HG02840 (cell line): Measurements from ENCODE around the gene PAX8.

Experiments used
- ATAC-seq: cut with Tn5 transposase; IDR thresholded peaks from one replicate; pipeline ENCODE4 v1.9.1; 2021; ENCODE audit warnings: mild to moderate bottlenecking, moderate library complexity, moderate number of reproducible peaks; ENCODE audit not compliant: unreplicated experiment, low FRiP score

PAX8 gene

DNA sequence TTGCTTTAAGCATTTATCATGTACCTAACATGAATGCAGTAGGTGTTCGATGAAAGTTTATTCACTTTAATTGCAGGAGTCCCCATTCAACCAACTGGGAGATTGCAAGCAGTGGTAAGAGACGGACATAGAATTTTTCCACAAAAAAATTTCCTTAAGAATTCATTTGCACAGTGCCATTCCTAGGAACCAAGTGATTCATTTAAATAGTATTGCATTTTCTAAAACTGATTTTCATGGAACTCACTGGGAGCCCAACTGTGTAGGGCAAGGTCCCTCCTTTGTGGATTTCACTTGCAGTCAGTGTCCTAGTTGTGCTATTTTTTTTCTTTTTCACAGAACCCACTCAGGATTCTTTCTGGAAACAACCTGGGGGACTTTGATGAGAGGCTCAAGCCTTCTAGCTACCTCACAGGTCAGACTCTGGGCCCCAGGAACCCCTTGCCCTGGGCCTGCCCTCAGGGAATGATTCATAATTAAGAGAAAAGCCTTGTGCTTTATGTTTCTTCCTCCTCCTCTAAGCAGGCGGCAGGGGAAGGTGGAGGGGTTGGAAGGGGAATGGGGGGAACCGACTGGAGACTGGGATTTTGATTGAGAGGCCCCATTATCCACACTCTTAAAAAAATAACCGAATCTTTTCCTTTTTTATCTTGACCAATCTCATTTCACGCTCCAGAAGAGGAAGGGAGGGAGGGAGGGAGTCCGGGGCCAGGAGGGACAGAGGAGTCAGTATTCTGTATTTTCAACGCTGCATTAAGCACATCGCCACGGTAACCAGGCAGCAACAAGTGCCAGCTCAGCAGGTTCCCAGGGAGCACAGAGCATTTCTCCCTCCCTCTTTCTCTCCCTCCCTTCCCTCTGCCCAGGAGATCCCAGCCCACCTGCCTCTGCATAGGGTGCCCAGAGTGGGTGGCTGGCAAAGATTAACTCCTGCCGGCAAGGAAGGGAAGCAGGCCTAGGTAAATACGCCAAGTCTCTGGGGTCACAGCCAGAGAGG is 53.2 kb downstream of the PAX8 start:
- ATAC-seq: no peak

DNA sequence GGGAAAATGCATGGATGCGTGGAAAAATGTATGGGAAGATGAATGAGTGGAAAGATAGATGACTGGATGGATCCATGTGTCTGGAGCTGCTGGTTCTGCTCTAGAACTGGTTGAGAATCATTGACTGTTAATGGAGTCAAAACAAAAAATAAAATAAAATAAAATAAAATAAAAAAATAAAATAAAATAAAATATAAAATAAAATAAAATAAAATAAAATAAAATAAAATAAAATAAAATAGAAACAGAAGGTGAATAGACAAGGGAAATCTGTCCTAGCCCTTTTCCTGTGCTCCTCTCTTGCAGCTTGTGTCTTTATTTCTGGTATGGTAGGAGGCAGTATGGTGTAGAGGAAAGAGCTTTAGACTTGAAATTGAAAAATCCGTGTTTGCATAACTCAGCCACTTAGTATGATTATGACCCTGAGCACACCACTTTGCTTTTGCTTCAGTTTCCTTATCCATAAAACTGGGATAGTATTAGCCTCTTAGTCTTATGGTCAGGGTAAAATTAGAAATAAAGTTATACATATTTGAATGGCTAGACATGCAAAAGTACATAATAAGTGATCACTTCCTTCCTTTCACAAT is 54.0 kb downstream of the PAX8 start:
- ATAC-seq: no peak

DNA sequence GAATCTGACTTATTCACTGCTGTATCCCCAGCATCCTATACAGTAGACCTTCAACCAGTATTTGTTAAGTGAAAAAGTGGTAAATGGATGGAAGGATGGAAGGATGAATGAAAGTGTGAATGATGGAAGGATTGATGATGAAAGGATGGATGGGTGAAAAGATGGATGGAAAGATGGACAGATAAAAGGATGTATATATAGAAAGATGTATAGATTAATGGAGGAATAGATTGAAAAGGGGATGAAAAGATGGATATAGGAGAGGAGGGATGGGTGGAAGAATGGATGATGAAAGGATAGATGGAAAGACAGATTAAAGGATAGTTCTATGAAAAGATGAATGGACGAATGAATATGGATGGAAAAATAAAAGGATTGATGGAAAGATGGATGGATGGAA is 54.9 kb downstream of the PAX8 start:
- no peak for ATAC-seq

DNA sequence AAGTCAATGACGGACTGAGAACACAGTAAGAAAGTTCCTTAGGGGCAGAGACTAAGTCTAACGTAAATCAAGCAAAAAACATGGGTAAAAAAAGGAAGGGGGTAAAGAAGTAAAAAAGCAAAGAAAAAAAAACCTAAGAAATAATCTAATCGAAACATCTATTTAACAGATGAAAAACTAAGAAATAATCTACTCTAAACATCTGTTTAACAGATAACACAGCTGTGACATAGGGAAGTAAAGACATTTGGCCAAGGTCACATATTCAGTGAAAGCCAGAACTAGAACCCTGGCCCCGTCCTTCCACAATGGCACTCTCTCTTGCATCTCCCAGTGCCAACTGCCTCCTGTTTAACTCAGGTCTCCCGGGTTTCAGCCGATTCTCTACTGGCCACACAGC is 56.9 kb downstream of the PAX8 start:
- ATAC-seq: no peak

DNA sequence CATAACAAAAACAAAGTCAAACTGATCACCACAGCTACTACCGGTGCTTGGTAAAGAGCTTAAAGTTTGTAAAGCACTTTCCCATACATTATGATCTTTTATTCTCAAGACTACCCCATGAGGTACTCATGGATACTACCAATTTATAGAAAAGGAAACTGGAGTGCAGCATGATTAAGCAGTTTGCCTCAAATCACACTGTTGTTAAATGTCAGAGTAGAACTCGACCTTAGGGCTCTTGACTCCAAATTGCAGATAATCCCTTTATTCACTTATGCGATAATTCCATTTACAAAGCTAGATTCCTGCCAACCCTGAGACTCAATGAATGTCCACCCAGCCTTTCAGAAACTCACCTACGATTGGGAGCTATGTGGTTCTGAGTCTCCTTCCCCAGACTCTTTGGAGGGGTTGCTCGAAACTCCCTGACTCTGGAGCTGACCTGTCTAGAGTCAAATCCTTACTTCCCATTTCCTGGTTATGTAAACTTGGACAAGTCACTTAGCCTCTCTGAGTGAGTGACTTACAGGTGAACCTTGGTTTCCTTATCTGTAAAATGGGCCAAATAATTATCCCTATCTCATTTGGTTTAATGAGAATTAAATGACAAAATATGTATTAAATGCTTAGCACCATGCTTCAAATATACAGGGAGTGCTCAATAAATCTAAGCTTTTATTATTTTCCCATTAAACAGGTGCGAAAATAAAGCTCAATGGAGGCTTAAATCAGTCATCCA is 57.6 kb downstream of the PAX8 start:
- no peak for ATAC-seq

DNA sequence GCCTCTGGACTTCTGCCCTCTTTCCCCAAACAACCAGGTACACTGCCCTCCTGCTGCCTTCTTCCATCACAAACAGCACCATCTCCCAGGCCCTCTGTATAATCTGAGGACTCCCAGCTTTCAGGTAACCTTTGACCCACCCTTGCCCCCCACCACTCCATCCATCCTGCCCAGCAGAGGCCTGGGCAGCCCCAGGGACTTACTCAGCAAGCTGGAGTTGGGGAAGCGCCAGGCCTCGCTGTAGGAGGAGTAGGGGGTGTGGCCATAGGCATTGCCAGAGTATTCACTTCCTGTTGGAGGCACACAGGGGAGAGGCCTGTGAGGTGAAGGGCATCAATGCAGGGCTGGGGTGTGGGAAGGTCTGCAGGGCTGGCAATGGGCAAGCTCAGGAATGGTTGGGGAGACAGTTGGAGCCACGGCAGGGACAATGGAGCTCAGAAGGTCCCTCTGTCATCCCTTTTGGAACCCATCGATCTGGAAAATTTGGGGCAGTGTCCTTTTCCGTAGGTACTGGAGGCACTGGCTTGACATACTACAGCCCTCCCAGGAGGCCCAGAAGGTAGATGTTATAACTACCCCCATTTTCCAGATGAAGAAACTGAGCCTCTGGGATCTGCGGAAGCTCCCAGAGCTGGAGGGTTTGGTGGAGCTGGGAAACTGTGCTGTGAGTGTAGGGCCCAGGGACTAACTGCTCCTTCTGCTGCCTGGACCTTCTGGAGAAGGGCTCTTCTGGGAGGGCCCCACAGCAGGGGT is 58.7 kb downstream of the PAX8 start:
- ATAC-seq: no peak

DNA sequence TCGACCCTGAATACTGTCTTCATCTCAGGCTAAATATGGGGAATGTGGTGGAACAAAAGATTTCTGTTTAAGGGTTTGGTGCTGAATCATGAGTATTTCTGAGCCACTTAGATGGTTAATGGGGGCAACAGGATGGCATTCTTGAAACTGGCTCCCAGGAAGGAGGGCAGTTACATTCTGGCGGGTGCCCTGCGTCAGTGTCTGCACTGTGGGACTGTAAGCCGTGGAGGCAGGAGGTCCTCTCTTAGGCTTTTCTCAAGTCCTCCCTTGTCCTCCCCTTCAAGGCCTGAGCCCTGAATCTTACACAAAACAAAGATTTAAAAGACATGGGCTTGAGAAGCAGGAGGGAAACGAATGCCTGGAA is 59.2 kb downstream of the PAX8 start:
- ATAC-seq: no peak

DNA sequence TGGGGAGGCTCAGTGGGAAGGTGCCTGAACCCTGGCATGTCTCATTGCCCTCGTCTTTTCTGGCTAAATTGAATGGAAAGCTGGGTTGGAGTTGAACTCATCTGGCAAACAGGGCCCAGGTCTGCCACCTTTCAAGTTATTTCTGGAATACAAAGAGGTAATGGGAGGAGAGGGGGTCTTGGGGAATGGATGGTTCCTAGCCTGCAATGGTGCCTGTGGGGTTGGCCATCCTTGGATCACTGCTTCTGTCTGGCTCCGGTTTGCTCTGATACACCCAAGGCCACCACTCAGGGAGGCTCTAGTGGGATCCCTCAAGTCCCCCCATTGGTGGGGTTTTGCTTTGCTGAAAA is 59.7 kb downstream of the PAX8 start:
- no peak for ATAC-seq

DNA sequence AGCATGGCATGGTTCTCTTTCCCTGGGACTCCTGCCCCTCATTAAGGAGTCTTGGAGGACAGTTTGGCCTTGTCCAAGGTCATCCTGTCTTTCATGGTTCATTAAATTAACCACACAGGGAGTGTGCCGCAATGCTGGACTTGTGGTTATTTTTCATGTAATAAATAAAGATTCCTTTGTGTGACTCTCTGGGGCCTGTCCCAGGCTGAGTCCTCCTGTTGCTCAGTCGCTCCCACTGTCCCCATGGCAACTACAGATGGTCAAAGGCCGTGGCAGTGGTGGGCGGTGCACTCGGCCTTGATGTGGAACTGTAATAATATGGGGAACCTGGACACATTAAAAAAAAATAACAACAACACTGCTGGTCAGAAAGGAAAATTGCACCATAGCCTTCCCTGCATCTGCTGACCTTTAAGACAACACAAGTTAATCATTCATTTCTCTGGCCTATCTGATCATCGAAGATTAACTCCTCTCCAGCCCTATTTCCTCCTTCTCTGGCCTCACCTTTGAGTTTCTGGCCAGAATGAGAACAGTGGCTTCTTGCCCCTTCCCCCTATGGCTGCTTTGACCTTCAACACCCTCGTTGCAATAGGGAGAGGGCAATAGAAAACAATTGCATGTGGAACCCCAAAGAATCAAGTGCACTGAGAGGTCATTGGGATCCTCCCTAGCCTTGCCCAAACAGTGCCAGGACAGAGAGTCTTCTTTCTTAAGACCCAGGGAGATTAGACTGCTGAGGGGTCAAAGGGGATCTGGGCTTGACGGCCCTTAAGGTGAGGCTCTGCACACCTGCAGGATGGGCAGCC is 60.2 kb downstream of the PAX8 start:
- no peak for ATAC-seq

DNA sequence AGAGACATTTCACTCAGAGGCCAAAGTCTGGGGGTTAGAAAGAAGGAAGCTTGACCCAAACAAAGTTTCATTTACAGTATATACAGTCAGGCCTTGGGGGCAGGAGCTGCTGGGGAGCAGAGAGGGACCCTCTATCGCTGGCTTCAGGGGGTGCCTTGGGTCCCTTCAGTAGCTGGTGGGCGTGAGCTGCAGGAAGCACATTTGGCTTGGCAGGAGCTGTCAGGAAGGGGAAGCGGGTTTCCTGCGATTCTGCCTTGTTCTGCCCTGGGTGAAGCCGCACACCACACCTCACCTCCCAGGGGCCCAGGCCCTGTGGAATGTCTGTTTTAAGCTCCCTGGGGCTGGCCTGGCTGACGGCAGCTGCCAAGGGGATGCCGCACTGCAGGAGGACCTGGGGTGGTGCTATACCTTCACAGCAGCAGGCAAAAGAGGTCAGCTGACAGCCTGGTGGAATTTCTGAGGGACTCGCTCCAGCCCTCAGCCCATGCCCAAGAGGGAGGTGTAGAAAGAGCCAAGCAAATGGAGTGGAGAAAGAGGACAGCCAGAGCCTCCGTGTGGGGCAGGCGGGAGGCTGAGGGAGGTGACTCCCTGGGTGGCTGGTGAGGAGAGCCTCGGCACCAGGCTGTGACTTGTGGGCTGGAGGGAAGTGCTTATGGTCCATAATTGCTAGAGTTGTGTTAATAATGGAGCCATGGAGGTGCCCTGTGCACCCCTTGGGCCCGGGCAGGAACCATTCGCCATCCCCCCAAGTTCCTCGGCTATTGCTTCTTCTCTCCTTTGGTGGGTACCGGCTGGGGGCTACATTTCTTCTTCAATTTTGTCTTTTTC is 61.1 kb downstream of the PAX8 start:
- ATAC-seq: no peak

DNA sequence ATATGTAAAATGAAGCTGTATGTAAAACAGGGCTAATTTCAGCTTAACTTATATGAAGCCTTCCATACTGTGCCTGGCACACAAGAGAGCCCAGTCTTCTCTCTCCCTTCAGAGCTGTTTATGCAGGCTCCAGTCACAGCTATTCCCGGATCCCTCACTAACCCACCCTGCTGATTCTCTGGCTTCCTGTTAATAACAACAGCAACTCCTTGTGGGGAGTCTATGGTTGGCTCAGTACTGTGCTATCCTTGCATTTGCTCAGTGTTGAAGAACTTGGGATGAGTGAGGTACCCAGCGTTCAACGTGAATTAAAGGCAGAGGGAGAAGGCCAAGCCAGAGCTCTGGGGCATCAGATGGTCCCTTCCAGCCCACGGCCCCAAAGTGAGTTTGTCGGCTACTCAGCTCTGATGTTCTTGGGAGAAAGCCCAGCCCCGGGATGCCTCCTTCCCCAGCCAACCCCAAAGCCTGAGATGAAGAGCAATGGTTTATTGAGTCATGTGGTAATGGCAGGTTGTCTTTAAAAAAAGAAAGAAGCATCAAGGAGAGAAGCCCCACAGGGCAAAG is 61.7 kb downstream of the PAX8 start:
- no peak for ATAC-seq

DNA sequence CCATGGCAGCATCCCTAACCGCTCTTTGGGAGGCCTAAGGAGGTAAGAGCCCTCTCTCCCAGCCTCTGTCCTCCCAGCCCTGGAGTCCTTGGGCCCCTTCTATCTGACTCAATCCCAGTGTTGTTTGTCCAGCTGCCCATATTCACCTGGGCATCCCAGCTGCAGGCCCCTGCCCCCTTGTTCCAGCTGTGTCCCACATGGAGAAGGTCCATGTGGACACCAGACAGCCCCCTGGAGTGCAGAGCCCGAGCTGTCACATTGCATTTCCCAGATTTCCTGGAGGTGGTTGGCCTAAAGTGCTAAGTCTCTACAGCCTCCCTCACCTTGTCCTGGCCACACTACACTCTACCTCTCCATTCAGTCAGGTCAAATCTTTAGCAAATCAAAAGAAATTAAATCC is 62.4 kb downstream of the PAX8 start:
- ATAC-seq: no peak

DNA sequence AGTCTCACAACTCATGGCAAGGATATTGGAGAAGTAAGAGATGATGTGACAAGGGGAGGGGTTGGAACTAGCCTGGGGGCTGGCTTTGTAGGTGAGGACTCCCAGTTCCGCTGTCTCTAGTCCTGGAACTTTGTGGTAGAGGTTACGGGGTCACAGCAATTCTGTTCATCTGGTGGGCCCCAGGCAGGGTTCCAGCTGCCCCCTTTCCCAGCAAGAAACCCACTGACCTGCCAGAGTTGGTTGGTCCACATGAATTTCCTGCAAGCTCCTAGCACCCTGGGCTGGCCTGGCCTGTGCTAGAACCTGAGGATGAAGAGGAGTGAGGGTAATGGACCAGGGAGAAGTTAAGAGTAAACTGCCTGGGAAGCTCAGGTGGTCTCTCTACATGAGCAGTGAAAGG is 63.7 kb downstream of the PAX8 start:
- no peak for ATAC-seq

DNA sequence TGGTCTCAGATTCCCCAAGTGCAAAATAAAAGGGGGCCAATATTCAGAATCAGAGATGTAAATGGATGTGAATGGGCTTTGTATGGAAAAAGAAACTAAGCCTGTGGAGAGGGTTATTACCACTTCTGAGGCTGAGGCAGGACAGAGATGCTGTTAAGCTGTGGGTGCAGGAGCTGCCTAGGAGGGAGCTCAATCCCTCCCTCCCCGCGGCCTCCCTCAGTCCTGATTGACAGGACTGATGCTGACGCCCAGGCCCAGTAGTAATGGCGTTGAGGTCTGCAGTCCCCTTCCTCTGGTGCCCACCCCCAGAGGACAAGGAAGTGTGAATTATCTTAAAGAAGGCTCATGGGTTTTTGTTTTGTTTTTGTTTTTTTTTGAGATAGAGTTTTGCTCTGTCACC is 64.6 kb downstream of the PAX8 start:
- no peak for ATAC-seq

DNA sequence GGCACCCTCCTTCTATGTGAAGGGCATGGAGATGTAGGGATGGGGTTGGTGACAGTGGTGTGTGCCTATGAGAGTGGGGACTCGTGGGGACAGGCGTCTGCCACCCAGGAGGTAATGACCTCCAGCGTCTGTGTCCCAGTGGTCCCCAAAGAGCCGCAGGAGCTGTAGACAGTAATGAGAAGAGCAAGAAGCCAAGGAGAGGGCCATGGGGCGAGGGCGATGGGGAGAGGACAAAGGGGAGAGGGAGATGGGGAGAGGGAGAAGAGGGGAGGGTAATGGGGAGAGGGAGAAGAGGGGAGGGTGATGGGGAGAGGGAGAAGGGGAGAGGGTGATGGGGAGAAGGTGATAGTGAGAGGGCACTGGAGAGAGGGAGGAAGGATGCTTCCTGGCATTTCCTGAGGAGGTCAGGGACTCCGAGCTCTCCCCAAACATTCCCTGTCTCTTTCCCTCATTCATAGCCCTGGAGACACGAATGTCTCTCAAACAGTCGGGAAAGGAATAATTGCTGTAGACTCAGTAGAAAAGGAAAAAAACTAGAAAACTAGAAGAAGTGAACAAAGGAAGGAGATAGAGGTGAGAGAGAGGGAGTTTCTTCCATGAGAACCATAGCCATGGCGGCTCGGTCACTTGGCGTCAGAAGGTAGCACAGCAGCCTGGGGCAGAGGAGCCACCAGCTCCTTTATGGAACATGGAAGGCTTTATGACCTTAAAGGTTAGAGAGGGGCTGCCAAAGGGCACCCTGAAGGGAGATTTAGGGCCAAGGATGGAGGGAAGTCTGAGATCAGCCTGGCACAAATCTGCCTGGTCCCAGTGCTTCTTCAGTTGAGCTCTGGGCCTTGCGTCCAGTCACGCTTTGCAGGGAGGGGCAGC is 65.4 kb downstream of the PAX8 start:
- no peak for ATAC-seq

DNA sequence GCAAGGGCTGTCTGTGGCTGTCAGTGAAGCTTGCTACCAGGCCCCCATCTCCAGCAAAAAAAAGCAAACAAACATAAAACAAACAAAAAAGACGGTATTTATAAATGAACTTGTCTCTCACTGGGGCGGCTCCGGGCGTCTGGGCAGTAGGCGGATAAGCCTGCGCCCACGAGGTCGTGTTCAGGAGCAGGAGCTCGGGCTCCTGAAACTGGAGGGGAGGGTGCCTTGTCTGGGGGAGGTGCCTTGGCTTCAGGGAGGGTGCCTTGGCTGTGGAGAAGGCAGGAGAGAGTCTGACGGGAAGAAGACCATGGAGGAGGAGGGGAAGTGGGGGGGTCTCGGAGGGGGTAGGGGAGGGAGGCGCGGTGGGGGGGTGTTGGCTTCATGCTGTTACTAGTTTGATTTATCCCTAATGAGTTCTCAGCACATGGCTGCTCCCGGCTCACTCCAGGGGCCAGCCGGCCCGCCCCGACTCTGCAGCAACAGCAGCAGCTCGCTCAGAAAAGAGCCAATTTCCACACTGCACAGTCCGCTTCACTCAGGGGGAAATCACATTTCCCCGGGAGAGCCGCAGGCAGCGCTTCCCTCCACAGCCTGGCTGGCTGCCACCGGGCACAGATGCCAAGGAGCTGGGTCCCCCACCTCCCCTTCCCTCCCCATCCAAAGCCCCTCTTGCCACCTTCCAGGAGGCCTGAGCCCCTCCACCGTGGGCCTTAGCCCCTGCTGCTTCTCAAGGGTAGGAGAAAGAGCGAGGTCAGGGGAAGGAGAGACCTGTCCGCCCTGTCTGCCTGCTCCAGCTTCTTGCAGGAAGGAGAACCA is 66.3 kb downstream of the PAX8 start:
- no peak for ATAC-seq
